Heart left ventricle (tissue), 16 donors: ENCODE measurements around the gene ODAD3. TPM values are rescaled to one million over a fixed set of nuclear protein-coding genes. Genes with fewer than 3 reads are reported as not detected.

Experiments used
- ATAC-seq, 4 donors: fragments of 200-7000 bp; cut with Tn5 transposase; one replicate each; pipeline ENCODE4 v1.9.1; 2020 to 2022; ENCODE audit warnings: moderate library complexity in 4 of 4, mild to moderate bottlenecking in 3 of 4, moderate number of reproducible peaks in 1 of 4
- DNase-seq, 5 donors: peaks; one replicate each; pipeline ENCODE4 v3.0.0-alpha.2; 2020
- H3K27ac ChIP-seq, 12 donors: fragments of 200-600 bp; sonication (generic) in 4 of 12; one replicate each; pipeline versions ENCODE4 v1.5.0 to v1.8.0; 2016 to 2022; ENCODE audit warnings: mild to moderate bottlenecking in 2 of 12
- H3K27me3 ChIP-seq, 9 donors: fragments of 200-600 bp; sonication (generic) in 2 of 9; one replicate each; pipeline versions ENCODE4 v1.5.1 to v1.8.0; 2016 to 2022; ENCODE audit warnings: mild to moderate bottlenecking in 3 of 9
- H3K36me3 ChIP-seq, 9 donors: fragments of 200-600 bp; sonication (generic) in 2 of 9; one replicate each; pipeline versions ENCODE4 v1.5.0 to v1.8.0; 2018 to 2022; ENCODE audit warnings: mild to moderate bottlenecking in 2 of 9
- H3K4me1 ChIP-seq, 12 donors: fragments of 200-600 bp; sonication (generic) in 4 of 12; one replicate each; pipeline versions ENCODE4 v1.5.0 to v1.8.0; 2016 to 2022; ENCODE audit warnings: mild to moderate bottlenecking in 3 of 12
- H3K4me3 ChIP-seq, 12 donors: fragments of 200-600 bp; sonication (generic) in 4 of 12; one replicate each; pipeline versions ENCODE4 v1.5.0 to v1.8.0; 2017 to 2022; ENCODE audit warnings: mild to moderate bottlenecking in 9 of 12, moderate library complexity in 4 of 12
- H3K9me3 ChIP-seq, 12 donors: fragments of 200-600 bp; sonication (generic) in 4 of 12; one replicate each; pipeline versions ENCODE4 v1.5.0 to v1.8.0; 2016 to 2022; ENCODE audit warnings: mild to moderate bottlenecking in 1 of 12
- POLR2A ChIP-seq, 2 donors: fragments of 450-650 bp; IDR thresholded peaks; one replicate each; pipeline ENCODE4 v1.6.1; 2017; ENCODE audit warnings: antibody characterized with exemption in 2 of 2, mild to moderate bottlenecking in 2 of 2, moderate library complexity in 2 of 2
- WGBS, 4 donors: extraction: QIAGEN DNeasy Blood & Tissue Kit in 2 of 4; methylation state at CpG; one replicate each; pipeline versions ENCODE4 v1.1.5 to v1.1.7; 2013 to 2018; 5-methylcytosine and 5-hydroxymethylcytosine counted together
- intact Hi-C, 10 donors: fragments of 100-400 bp; cut with DNase I; formaldehyde crosslinking; loops; one replicate each; pipeline versions ENCODE4 v1.11.1 to v1.14.2; 2022
- polyA plus RNA-seq, 2 donors: library from polyadenylated mRNA; stranded (reverse); fragments of 200-250 nt; gene quantifications; one replicate each; pipeline ENCODE4 v1.2.3, GENCODE V29; 2013
- total RNA-seq, 9 donors: library from RNA; depleted of rRNA in 2 of 9; stranded (reverse); fragments of >200 nt in 2 of 9; fragmentation: NEBNext Ultra II Directional in 3 of 9; extraction: Animal tissue kit (Norgen Biotek cat#: 25700) in 3 of 9; gene quantifications; one replicate each; pipeline versions ENCODE4 v1.1.0 to v1.2.4, GENCODE V29; 2016 to 2023
- TF ChIP-seq, protein P1 (sequence below), 12 donors: fragments of 200-600 bp; sonication (generic) in 4 of 12; IDR thresholded peaks; one replicate each; pipeline versions ENCODE4 v1.5.0 to v1.8.0; 2018 to 2022; ENCODE audit warnings: antibody characterized with exemption in 12 of 12, mild to moderate bottlenecking in 5 of 12
- donor health status: ischemic (EF 13 %, LVEDD 7.1; RV severe dilation, severe dysfunction).
- donor health status: healthy with polysubstance abuse.
- donor health status: DM: no; HTN: yes; CAD: no.
- donor health status: DM: no; HTN: no; CAD: no.
- donor health status: ischemic (EF 25% LVEDD 6.9; RV normal size, moderate dysfunction).
- donor health status: ischemic (EF 25% LVEDD 5.7; RV mildly dilated, moderate dysfunction).
- donor health status: healthy.
- donor health status: DM: yes; HTN: yes; CAD: no.
- donor health status: ischemic (EF 35%, LVEDD 5.7; RV mildly dilated, moderate dysfunction).
- donor health status: nonischemic (EF 11% LVEDD 7.7; RV severe dilation, severe dysfunction).
- donor health status: DM: yes; HTN: yes; CAD: no.
- donor health status: PGD.
- donor health status: ischemic (EF 29% LVEDD 5.4; RV normal size, mild dysfunction).
- donor health status: nonischemic (EF 23%, LVEDD 6.1; RV moderate dilation, normal function).

ODAD3 gene
- total and polyA plus RNA-seq, 11 donors, result 0.18 to 0.84 (median 0.32) TPM; not detected in 2

DNA sequence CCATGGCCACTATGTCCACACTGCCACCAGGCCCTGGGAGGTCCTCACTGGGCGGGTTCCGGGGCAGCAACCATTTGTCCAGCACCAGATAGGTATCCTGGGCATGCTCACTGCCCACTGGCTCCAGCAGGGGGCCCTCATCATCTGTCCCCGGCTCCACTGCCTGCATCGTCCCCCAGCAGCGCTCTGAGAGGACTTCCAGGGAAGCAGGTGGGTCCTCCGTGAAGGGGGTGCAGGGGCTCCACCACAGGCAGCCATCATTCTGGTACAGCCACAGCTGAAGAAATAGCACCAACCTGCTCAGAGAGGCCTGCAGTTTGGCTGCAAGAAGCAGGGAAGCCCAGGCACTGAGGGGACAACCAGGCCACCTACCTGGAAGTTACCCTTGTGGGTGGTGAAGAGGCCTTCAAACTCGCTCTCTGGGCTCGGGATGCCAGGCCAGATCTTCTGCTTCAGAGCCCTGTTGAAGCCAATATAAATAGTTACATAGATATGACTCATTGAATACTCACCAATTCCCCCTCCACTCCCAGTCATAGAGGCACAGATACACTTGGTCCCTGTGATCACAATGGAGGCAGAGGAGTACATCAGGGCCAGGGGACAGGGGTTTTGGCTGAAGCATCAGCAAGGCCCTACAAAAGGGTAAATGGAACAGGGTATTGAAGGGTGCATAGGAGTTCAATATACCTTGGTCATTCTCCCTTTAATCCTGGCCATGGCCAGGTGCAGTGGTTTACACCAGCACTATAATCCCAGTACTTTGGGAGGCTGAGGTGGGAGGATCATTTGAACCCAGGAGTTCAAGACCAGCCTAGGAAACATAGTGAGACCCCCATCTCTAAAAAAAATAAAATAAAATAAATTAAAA, 56.4 kb downstream of the ODAD3 start:
- H3K9me3 ChIP-seq, result no peaks in the 10 kb centered on the region
- H3K4me3 ChIP-seq, result no peak overlapping the region
- DNase-seq, result peak in 2 of 5 donors; percentile 38 to 64
- 52 to 67% (median 55%) methylated on average over 3 to 8 of the region's 8 CpGs for WGBS, 4 donors
- TF ChIP-seq, protein P1, sequence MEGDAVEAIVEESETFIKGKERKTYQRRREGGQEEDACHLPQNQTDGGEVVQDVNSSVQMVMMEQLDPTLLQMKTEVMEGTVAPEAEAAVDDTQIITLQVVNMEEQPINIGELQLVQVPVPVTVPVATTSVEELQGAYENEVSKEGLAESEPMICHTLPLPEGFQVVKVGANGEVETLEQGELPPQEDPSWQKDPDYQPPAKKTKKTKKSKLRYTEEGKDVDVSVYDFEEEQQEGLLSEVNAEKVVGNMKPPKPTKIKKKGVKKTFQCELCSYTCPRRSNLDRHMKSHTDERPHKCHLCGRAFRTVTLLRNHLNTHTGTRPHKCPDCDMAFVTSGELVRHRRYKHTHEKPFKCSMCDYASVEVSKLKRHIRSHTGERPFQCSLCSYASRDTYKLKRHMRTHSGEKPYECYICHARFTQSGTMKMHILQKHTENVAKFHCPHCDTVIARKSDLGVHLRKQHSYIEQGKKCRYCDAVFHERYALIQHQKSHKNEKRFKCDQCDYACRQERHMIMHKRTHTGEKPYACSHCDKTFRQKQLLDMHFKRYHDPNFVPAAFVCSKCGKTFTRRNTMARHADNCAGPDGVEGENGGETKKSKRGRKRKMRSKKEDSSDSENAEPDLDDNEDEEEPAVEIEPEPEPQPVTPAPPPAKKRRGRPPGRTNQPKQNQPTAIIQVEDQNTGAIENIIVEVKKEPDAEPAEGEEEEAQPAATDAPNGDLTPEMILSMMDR (IDR thresholded peaks at IDR 0.05), result peak; percentile 24 to 62 (median 46)
- TF ChIP-seq POLR2A (IDR thresholded peaks at IDR 0.05), result no peak
- ATAC-seq, result no peak
- H3K36me3 ChIP-seq, result peaks cover 0 to 7% (median 5%) of the 10 kb centered on the region in 9 donors
- intact Hi-C loops, result loop anchor here in 8 of 10 donors (5.0 to 10.0 kb wide), 3 partner anchors 64 to 216 kb away; partner anchors contain the start of genes TSPAN16 (in 6 of the 8) and ZNF627 (in 1 of the 8)
- H3K27ac ChIP-seq, result peak overlapping the region in 2 of 12 donors; percentile 18 to 97
- H3K4me1 ChIP-seq, result peaks cover 7 to 82% (median 46%) of the 10 kb centered on the region in 12 donors
- H3K27me3 ChIP-seq, result peaks cover 0 to 16% (median 3%) of the 10 kb centered on the region in 9 donors

DNA sequence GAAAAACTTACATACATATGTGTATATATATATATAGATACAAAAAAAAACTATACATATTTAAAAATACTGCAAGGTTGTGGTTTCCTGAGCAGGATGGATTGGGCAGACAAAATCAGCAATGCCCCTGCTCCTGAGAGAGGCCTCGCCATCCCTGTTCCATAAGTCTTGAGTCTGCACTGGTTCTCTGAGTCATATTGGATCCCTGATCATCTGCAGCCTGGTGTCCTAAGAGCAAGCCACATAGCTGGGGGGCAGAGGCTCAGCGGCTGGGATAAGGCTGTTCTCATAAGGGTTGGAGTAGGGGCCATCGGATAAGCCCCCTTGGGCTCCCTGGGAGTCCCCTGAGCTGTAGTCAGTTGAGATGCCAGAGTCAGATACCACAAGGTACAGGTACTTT, 57.2 kb downstream of the ODAD3 start:
- DNase-seq (no peak), ATAC-seq (no peak)
- Histone ChIP-seq H3K27ac (peak overlapping the region in 3 of 12 donors; percentile 24 to 97 (median 97)), H3K36me3 (peaks cover 0 to 7% (median 5%) of the 10 kb centered on the region in 9 donors), H3K27me3 (peaks cover 0 to 9% (median 0%) of the 10 kb centered on the region in 9 donors), H3K4me1 (peaks cover 7 to 75% (median 39%) of the 10 kb centered on the region in 12 donors), H3K9me3 (no peaks in the 10 kb centered on the region), H3K4me3 (no peak overlapping the region)
- TF ChIP-seq, protein P1 (IDR thresholded peaks at IDR 0.05), result no peak
- no peak for TF ChIP-seq POLR2A (IDR thresholded peaks at IDR 0.05)
- WGBS, 4 donors, result 93 to 100% (median 98%) methylated on average over 3 of the region's 3 CpGs
- intact Hi-C loops, result loop anchor here in 8 of 10 donors (5.0 to 10.0 kb wide), 3 partner anchors 65 to 217 kb away; partner anchors contain the start of genes TSPAN16 (in 6 of the 8) and ZNF627 (in 1 of the 8)

DNA sequence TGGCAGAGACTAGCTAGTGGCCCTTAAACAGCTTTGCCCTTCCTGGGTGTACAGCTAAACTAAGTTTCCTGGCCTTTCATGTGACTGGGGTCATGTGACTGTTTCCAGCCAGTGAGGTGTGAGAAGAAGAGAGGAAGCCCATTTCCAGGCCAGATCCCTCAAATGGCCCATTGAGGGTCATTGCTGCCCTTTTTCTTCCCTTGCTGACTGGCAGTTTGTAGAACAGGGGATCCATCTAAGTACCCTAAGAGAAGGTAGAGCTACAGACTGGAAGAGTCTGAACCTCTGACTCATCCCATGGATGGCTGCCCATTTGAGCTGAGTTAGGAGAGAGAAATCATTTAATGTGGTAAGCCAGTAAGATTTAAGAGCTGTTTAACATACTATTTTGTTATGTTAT, 57.7 kb downstream of the ODAD3 start:
- TF ChIP-seq POLR2A (IDR thresholded peaks at IDR 0.05), result no peak
- TF ChIP-seq, protein P1 (IDR thresholded peaks at IDR 0.05), result no peak
- H3K27me3 ChIP-seq, result peaks cover 0 to 4% (median 0%) of the 10 kb centered on the region in 9 donors
- intact Hi-C loops, result loop anchor here in 8 of 10 donors (5.0 to 10.0 kb wide), 3 partner anchors 65 to 218 kb away; partner anchors contain the start of genes TSPAN16 (in 6 of the 8) and ZNF627 (in 1 of the 8)
- no peak overlapping the region for H3K4me3 ChIP-seq
- H3K27ac ChIP-seq, result peak overlapping the region in 6 of 12 donors; percentile 3 to 97 (median 60)
- DNase-seq (no peak), ATAC-seq (no peak)
- no peaks in the 10 kb centered on the region for H3K9me3 ChIP-seq
- H3K36me3 ChIP-seq, result peaks cover 0 to 7% (median 5%) of the 10 kb centered on the region in 9 donors
- peaks cover 7 to 70% (median 37%) of the 10 kb centered on the region in 12 donors for H3K4me1 ChIP-seq
